K562 (cell line): ENCODE measurements around the gene FEN1. TPM values are rescaled to one million over a fixed set of nuclear protein-coding genes. Genes with fewer than 3 reads are reported as not detected.
A peak's percentile ranks its signal among the peaks of the same experiment; 100 is the strongest.

ENCODE experiments used
- ARID3A ChIP-seq: IDR thresholded peaks from 2 replicates; pipeline ENCODE4 v1.6.1; 2012; ENCODE audit warnings: low read depth, low read length, improper control_type of control experiment, borderline replicate concordance
- DACH1 ChIP-seq: fragments of 450-650 bp; IDR thresholded peaks from 2 replicates; pipeline ENCODE4 v1.6.1; 2018; ENCODE audit not compliant: partially characterized antibody
- EP400 ChIP-seq: fragments of 450-650 bp; IDR thresholded peaks from 2 replicates; pipeline ENCODE4 v1.6.1; 2017; ENCODE audit warnings: antibody characterized with exemption, mild to moderate bottlenecking, moderate library complexity
- MNT ChIP-seq, 2 experiments: fragments of 450-650 bp; conservative IDR thresholded peaks; 2 replicates each; pipeline ENCODE4 v1.6.1; 2017; ENCODE audit warnings: mild to moderate bottlenecking in 2 of 2, moderate library complexity in 2 of 2
- NCOA4 ChIP-seq: fragments of 450-650 bp; IDR thresholded peaks from 2 replicates; pipeline ENCODE4 v1.6.1; 2018; ENCODE audit warnings: mild to moderate bottlenecking; ENCODE audit not compliant: partially characterized antibody
- POLR3A ChIP-seq: IDR thresholded peaks from 2 replicates; pipeline ENCODE4 v1.6.1; 2011; ENCODE audit warnings: borderline replicate concordance, mild to moderate bottlenecking, moderate library complexity; ENCODE audit not compliant: insufficient read length, insufficient read depth; ENCODE audit errors: extremely low read depth
- RBFOX2 ChIP-seq: fragments of 200-400 bp; formaldehyde crosslinking; IDR thresholded peaks from 2 replicates; pipeline ENCODE4 v1.6.1; 2017; ENCODE audit warnings: low read depth, mild to moderate bottlenecking, low read length, moderate library complexity
- RCOR1 ChIP-seq, 2 experiments: IDR thresholded peaks; 2 replicates each; pipeline ENCODE4 v1.6.1; 2012; ENCODE audit warnings: low read depth in 2 of 2, low read length in 2 of 2, borderline replicate concordance in 1 of 2, improper control_type of control experiment in 1 of 2
- SMARCA5 ChIP-seq: fragments of 450-650 bp; IDR thresholded peaks from 2 replicates; pipeline ENCODE4 v1.6.1; 2016
- ZBTB11 ChIP-seq, 3 experiments: fragments of 200-800 bp in 1 of 3; fragments of 250-450 bp in 1 of 3; fragments of 450-650 bp in 1 of 3; sonication (Bioruptor Pico) in 1 of 3; sonication (Bioruptor generic) in 1 of 3; formaldehyde crosslinking in 1 of 3; IDR thresholded peaks; 2 replicates each; pipeline versions ENCODE4 v1.6.1 to v1.8.0; 2016 to 2022; ENCODE audit warnings: mild to moderate bottlenecking in 2 of 3, missing genetic modification characterization in 2 of 3, missing compliant biosample characterization in 1 of 3, moderate library complexity in 1 of 3
- ZHX1 ChIP-seq: fragments of 150-350 bp; conservative IDR thresholded peaks from 2 replicates; pipeline ENCODE4 v1.6.1; 2014; ENCODE audit warnings: low read length
- ZNF232 ChIP-seq: sonication (generic); formaldehyde crosslinking; IDR thresholded peaks from 2 replicates; pipeline ENCODE4 v1.8.0; 2022; ENCODE audit warnings: mild to moderate bottlenecking, missing genetic modification reagents
- ZNF354B ChIP-seq: fragments of 250-450 bp; sonication (Bioruptor Pico); IDR thresholded peaks from 2 replicates; pipeline ENCODE4 v1.4.0; 2020
- ZNF717 ChIP-seq: fragments of 250-450 bp; sonication (Bioruptor Pico); IDR thresholded peaks from 2 replicates; pipeline ENCODE4 v1.5.0; 2021
- ZNF740 ChIP-seq, 3 experiments: fragments of 200-800 bp in 1 of 3; sonication (Bioruptor generic) in 1 of 3; sonication (generic) in 1 of 3; formaldehyde crosslinking in 1 of 3; IDR thresholded peaks; 2 replicates each; pipeline versions ENCODE4 v1.6.1 to v1.8.0; 2016 to 2022; ENCODE audit warnings: mild to moderate bottlenecking in 2 of 3, missing compliant biosample characterization in 2 of 3, missing genetic modification characterization in 2 of 3, missing genetic modification reagents in 1 of 3
- polyA plus RNA-seq, 8 experiments: library from polyadenylated mRNA; depleted of rRNA in 4 of 8; stranded (reverse) in 5 of 8; unstranded in 3 of 8; fragments of >200 nt; fragmentation: Nextera tagmentation in 2 of 8; fragmentation: Illumina TruSeq in 1 of 8; extraction: Ambion mirVana in 2 of 8; extraction: Trizol in 1 of 8; gene quantifications; 2 replicates each; pipeline versions ENCODE4 v1.2.1 to v1.2.3, GENCODE V29; 2011 to 2014; ENCODE audit warnings: inconsistent platforms in 1 of 8, missing spikeins in 1 of 8
- total RNA-seq, 7 experiments: library from RNA; depleted of rRNA in 6 of 7; stranded (reverse); fragments of >200 nt in 6 of 7; fragmentation: Illumina TruSeq in 2 of 7; extraction: Trizol in 2 of 7; gene quantifications; 2 replicates each; pipeline versions ENCODE4 v1.2.1 to v1.2.3, GENCODE V29; 2011 to 2021; ENCODE audit warnings: low replicate concordance in 1 of 7

FEN1 gene
- total and polyA plus RNA-seq, 9 of the 15 experiments (the other 6 are each of a cell fraction or from before 2014, with no cell fraction given): 58.1 to 156 (median 137) TPM

- TF ChIP-seq DACH1 (no peak), ZNF354B (no peak), RBFOX2 (peak; percentile 28; the same call in 1 of the 2 replicates), MNT (conservative IDR thresholded peaks at IDR 0.05) (peak in 1 of 2 experiments; percentile 38; a peak in 2 of 4 replicates), ZNF232 (no peak), ZHX1 (no peak), ARID3A (peak; percentile 97), ZBTB11 (CRISPR knock-in tag; IDR thresholded peaks at IDR 0.05) (no peak), POLR3A (no peak), NCOA4 (no peak), EP400 (peak; percentile 41; the same call in 1 of the 2 replicates), RCOR1 (IDR thresholded peaks at IDR 0.05; ENCODE audit: borderline replicate concordance in 1 of 2, low read depth in 2 of 2, low read length in 2 of 2) (peak in 1 of 2 experiments; percentile 36; a peak in 1 of 4 replicates), ZNF717 (no peak), ZNF740 (CRISPR knock-in tag; IDR thresholded peaks at IDR 0.05) (no peak), ZNF740 (tag; IDR thresholded peaks at IDR 0.05) (no peak), SMARCA5 (no peak)
Measured at GRCh38 chr11:61797263-61797944, 4.7 kb downstream of the FEN1 start (continued).
